Panc1 (cell line): Measurements from ENCODE around the gene MRPS16. TPM values are rescaled to one million over a fixed set of nuclear protein-coding genes. Genes with fewer than 3 reads are reported as not detected.

ENCODE experiments used
- ATAC-seq: fragments of 200-7000 bp; cut with Tn5 transposase; 2 replicates; pipeline ENCODE4 v1.9.1; 2020; ENCODE audit warnings: mild to moderate bottlenecking, moderate library complexity
- BruUV-seq: library from RNA; stranded (reverse); fragments of 400-500 nt; replicated peaks from 2 replicates; lab custom pipeline; 2021; lab: Mats Ljungman, UMichigan
- CTCF ChIA-PET: fragments of 300-600 bp; sonication (Branson Sonifier 250); formaldehyde crosslinking; loops from one replicate; lab custom pipeline; 2022; ENCODE audit warnings: antibody characterized with exemption; lab: Charles Lee
- POLR2A ChIA-PET: fragments of 300-600 bp; sonication (Branson Sonifier 250); formaldehyde crosslinking; loops from one replicate; lab custom pipeline; 2022; ENCODE audit warnings: antibody characterized with exemption; lab: Charles Lee
- DNase-seq: peaks from one replicate; pipeline ENCODE4 v3.0.0-alpha.2; 2010; ENCODE audit warnings: low read depth, low spot score
- H3K27ac ChIP-seq: 2 replicates; pipeline ENCODE4 v1.5.1; 2011; ENCODE audit warnings: mild to moderate bottlenecking, low read length, inconsistent platforms
- H3K27me3 ChIP-seq: fragments of 200-500 bp; sonication (Bioruptor generic); 2 replicates; pipeline ENCODE4 v1.6.0; 2014; ENCODE audit warnings: low read length, inconsistent platforms; ENCODE audit not compliant: control insufficient read depth, insufficient read depth
- H3K36me3 ChIP-seq: fragments of 200-500 bp; sonication (Bioruptor generic); 2 replicates; pipeline ENCODE4 v1.5.1; 2014; ENCODE audit warnings: inconsistent platforms, mild to moderate bottlenecking, low read length, moderate library complexity; ENCODE audit not compliant: control insufficient read depth, insufficient read depth
- H3K4me1 ChIP-seq: 2 replicates; pipeline ENCODE4 v1.5.1; 2011; ENCODE audit warnings: inconsistent platforms, mild to moderate bottlenecking, low read length, moderate library complexity; ENCODE audit not compliant: control insufficient read depth, insufficient read depth
- H3K4me3 ChIP-seq, 2 experiments: 2 replicates each; pipeline ENCODE4 v1.5.1; 2011 to 2012; ENCODE audit warnings: low read depth in 2 of 2, low read length in 2 of 2, mild to moderate bottlenecking in 2 of 2, inconsistent platforms in 1 of 2, moderate library complexity in 1 of 2
- H3K9me3 ChIP-seq: fragments of 200-500 bp; sonication (Bioruptor generic); 2 replicates; pipeline ENCODE4 v1.5.1; 2014; ENCODE audit warnings: low read depth, mild to moderate bottlenecking, inconsistent platforms, low read length, moderate library complexity; ENCODE audit not compliant: control insufficient read depth, insufficient read depth
- POLR2AphosphoS5 ChIP-seq: IDR thresholded peaks from 2 replicates; pipeline ENCODE4 v1.6.1; 2012; ENCODE audit warnings: mild to moderate bottlenecking, low read depth, low read length, moderate library complexity
- REST ChIP-seq, 2 experiments: IDR thresholded peaks; 2 replicates each; pipeline ENCODE4 v1.6.1; 2011 to 2012; ENCODE audit warnings: low read depth in 2 of 2, control low read depth in 1 of 2, low read length in 1 of 2, mild to moderate bottlenecking in 1 of 2, moderate library complexity in 1 of 2; ENCODE audit not compliant: insufficient read depth in 1 of 2
- SIN3A ChIP-seq: IDR thresholded peaks from 2 replicates; pipeline ENCODE4 v1.6.1; 2012; ENCODE audit warnings: low read depth, mild to moderate bottlenecking, low read length, moderate library complexity, borderline replicate concordance; ENCODE audit not compliant: insufficient read depth
- TCF7L2 ChIP-seq: IDR thresholded peaks from 2 replicates; pipeline ENCODE4 v1.6.1; 2011; ENCODE audit warnings: mild to moderate bottlenecking, low read depth, low read length, inconsistent platforms
- in situ Hi-C: cut with HindIII; loops from 2 replicates; pipeline ENCODE4 v1.10.0; 2016; ENCODE audit warnings: low sequenced_read_pairs, low pct_unique_long_range_greater_than_20kb
- intact Hi-C: fragments of 100-400 bp; cut with micrococcal nuclease; formaldehyde crosslinking; loops from one replicate; pipeline ENCODE4 v1.10.0; 2022; ENCODE audit not compliant: unreplicated experiment
- total RNA-seq: library from RNA; stranded (reverse); gene quantifications from one replicate; pipeline ENCODE4 v1.2.1, GENCODE V29; 2021; ENCODE audit not compliant: unreplicated experiment
- TF ChIP-seq, protein P1 (sequence below): fragments of 450-650 bp; IDR thresholded peaks from 2 replicates; pipeline ENCODE4 v1.5.1; 2017; ENCODE audit warnings: mild to moderate bottlenecking

The MRPS16 gene
- total RNA-seq, 1 experiment from 2014 or later, result 199 TPM

DNA sequence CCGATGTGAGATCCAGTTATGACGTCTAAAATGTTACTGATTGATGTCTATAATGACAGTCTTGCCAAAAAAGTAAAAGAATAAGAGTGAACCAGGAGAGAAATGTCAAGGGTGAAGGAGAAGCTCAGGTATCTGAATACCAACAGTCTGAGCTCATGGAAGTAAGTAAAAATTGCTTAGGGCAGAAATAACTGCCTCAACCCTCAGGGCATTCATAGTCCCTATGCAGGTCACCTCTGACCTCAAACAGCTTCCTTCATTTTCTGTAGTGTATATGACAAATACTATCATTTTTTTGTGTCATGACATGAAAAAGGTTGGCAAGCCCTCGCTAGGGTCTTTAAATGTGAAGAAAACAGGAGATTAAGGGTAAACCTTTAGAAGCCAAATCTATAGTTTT is 41.0 kb upstream of the MRPS16 start:
- no TSS peak for BruUV-seq
- H3K9me3 ChIP-seq, result no peaks in the 10 kb centered on the region
- DNase-seq (no peak), ATAC-seq (no peak)
- ChIA-PET POLR2A (no interaction called here), CTCF (no interaction called here)
- intact Hi-C loops (no loop called here), in situ Hi-C loops (no loop called here)
- no peak overlapping the region for H3K27ac ChIP-seq
- H3K4me1 ChIP-seq, result no peaks in the 10 kb centered on the region
- no peak overlapping the region for H3K4me3 ChIP-seq
- TF ChIP-seq POLR2AphosphoS5 (no peak), TCF7L2 (no peak), REST (IDR thresholded peaks at IDR 0.05; ENCODE audit: insufficient read depth in 1 of 2, low read depth in 2 of 2, low read length in 1 of 2) (no peak), SIN3A (no peak)
- TF ChIP-seq, protein P1, sequence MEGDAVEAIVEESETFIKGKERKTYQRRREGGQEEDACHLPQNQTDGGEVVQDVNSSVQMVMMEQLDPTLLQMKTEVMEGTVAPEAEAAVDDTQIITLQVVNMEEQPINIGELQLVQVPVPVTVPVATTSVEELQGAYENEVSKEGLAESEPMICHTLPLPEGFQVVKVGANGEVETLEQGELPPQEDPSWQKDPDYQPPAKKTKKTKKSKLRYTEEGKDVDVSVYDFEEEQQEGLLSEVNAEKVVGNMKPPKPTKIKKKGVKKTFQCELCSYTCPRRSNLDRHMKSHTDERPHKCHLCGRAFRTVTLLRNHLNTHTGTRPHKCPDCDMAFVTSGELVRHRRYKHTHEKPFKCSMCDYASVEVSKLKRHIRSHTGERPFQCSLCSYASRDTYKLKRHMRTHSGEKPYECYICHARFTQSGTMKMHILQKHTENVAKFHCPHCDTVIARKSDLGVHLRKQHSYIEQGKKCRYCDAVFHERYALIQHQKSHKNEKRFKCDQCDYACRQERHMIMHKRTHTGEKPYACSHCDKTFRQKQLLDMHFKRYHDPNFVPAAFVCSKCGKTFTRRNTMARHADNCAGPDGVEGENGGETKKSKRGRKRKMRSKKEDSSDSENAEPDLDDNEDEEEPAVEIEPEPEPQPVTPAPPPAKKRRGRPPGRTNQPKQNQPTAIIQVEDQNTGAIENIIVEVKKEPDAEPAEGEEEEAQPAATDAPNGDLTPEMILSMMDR, result no peak
- H3K27me3 ChIP-seq, result peaks cover 39% of the 10 kb centered on the region
- H3K36me3 ChIP-seq, result no peaks in the 10 kb centered on the region

DNA sequence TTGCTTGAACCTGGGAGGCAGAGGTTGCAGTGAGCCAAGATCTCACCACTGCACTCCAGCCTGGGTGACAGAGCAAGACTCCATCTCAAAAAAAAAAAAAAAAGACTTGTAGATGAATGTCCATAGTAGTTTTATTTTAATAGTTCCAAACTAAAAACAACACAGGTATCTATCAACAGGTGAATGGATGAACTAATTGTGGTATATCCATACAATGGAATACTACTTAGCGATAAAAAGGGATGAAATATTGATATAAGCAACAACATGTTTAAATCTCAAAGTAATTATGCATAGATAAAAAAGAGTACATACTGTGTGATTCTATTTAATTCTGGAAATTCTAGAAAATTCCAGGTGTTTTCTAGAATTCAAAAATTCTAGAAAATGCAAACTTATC is 37.5 kb upstream of the MRPS16 start:
- POLR2A ChIA-PET, result no interaction called here
- H3K36me3 ChIP-seq, result no peaks in the 10 kb centered on the region
- no peak for ATAC-seq
- no peak overlapping the region for H3K27ac ChIP-seq
- in situ Hi-C loops, result no loop called here
- H3K9me3 ChIP-seq, result no peaks in the 10 kb centered on the region
- DNase-seq, result no peak
- H3K27me3 ChIP-seq, result peaks cover 11% of the 10 kb centered on the region; the same call in 1 of the 2 replicates
- intact Hi-C loops, result no loop called here
- no TSS peak for BruUV-seq
- H3K4me1 ChIP-seq, result no peaks in the 10 kb centered on the region
- no peak for TF ChIP-seq SIN3A
- TF ChIP-seq REST (IDR thresholded peaks at IDR 0.05; ENCODE audit: insufficient read depth in 1 of 2, low read depth in 2 of 2, low read length in 1 of 2), result no peak
- TF ChIP-seq, protein P1, result no peak
- no peak for TF ChIP-seq POLR2AphosphoS5
- no peak for TF ChIP-seq TCF7L2
- CTCF ChIA-PET, result no interaction called here
- no peak overlapping the region for H3K4me3 ChIP-seq
